Measurements from ENCODE around the gene COQ5.

DNA sequence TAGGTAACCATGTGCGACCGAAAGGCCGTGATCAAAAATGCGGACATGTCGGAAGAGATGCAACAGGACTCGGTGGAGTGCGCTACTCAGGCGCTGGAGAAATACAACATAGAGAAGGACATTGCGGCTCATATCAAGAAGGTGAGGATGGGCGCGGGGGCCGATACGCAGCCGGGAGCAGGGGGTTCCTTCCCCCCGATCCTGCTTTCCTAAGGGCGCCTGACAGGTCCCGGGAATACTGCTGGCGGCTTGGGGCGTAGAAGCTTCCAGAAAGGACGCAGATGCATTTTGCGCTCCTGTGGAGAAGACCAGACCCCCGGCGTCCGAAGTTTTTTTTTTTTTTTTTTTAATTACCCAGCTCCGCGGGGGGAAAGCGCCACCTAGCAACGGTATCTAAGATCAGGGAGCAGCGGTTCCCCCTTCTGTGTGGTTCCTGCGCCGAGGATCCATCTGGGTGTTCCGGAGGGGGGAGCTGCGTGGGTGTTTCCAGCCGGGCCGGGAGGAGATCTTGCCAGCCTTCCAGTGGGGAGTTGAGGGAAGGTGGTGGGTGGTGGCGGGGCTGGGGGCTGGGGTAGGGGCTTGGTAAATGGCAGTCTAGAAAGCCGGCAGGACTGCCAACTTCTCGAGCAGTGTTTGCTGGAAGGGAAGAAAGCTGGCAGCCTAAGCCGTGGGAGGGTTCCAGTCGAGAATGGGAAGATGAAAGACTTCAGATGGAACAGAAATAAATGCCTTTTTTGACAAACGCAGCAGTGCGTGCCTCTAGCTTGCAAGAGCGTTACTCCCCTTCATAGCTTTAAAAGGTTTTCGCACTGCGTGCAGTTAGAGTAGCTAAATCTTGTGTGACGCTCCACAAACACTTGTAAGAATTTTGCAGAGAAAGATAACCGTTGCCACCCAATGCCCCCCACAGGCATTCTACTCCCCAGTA is 32.3 kb downstream of the COQ5 start:
- TF ChIP-seq POLR2AphosphoS5 (IDR thresholded peaks at IDR 0.05; ENCODE audit: low read depth, low read length) (no peak), FOXP2 (optimal IDR thresholded peaks at IDR 0.05; ENCODE audit: borderline replicate concordance, extremely low read depth, extremely low read length, insufficient read depth) (no peak), SIN3A (IDR thresholded peaks at IDR 0.05; ENCODE audit: borderline replicate concordance, insufficient read depth, low read length) (no peak), TAF1 (IDR thresholded peaks at IDR 0.05; ENCODE audit: borderline replicate concordance, insufficient read depth, low read length) (no peak)
- TF ChIP-seq, protein P1, sequence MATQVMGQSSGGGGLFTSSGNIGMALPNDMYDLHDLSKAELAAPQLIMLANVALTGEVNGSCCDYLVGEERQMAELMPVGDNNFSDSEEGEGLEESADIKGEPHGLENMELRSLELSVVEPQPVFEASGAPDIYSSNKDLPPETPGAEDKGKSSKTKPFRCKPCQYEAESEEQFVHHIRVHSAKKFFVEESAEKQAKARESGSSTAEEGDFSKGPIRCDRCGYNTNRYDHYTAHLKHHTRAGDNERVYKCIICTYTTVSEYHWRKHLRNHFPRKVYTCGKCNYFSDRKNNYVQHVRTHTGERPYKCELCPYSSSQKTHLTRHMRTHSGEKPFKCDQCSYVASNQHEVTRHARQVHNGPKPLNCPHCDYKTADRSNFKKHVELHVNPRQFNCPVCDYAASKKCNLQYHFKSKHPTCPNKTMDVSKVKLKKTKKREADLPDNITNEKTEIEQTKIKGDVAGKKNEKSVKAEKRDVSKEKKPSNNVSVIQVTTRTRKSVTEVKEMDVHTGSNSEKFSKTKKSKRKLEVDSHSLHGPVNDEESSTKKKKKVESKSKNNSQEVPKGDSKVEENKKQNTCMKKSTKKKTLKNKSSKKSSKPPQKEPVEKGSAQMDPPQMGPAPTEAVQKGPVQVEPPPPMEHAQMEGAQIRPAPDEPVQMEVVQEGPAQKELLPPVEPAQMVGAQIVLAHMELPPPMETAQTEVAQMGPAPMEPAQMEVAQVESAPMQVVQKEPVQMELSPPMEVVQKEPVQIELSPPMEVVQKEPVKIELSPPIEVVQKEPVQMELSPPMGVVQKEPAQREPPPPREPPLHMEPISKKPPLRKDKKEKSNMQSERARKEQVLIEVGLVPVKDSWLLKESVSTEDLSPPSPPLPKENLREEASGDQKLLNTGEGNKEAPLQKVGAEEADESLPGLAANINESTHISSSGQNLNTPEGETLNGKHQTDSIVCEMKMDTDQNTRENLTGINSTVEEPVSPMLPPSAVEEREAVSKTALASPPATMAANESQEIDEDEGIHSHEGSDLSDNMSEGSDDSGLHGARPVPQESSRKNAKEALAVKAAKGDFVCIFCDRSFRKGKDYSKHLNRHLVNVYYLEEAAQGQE (IDR thresholded peaks at IDR 0.05; ENCODE audit: insufficient read depth in 1 of 2, low read depth in 2 of 2, low read length in 2 of 2): no peak

Data from PFSK-1 (cell line).